ENCODE data around the gene RRP12. TPM values are rescaled to one million over a fixed set of nuclear protein-coding genes. Genes with fewer than 3 reads are reported as not detected.
"Not testable (repeated sequence)": the region's sequence is repeated elsewhere in the genome, so short reads cannot be mapped to it uniquely, and the experiment has no call there.

The RRP12 gene
- total and polyA plus RNA-seq, 2 donors: 12.3 to 14.0 TPM

DNA sequence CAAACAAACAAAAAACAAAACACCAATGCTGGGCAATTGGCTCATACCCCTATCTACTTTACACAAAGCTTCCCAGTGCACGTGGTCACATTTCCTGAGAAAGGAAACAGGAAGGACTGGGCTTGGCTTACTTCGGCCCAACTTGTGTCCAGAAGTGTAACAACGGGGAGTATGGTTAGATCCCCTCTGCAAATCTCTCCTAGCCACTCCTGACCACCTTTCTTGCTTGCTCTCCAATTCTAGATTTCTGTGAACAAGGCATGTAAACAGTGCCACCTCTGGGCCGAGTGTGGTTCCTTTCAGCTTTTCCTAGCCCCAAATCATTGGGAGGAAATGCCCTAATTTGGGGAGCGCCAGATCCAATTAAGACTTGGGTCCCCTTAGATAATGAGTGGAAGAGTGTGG lies 45.6 kb downstream of the RRP12 start:
- Histone ChIP-seq H3K36me3 (ENCODE audit: insufficient read depth) (peaks cover 2% of the 10 kb centered on the region), H3K4me1 (ENCODE audit: insufficient read depth) (no peaks in the 10 kb centered on the region), H3K27ac (ENCODE audit: low read depth) (no peak overlapping the region), H3K4me3 (ENCODE audit: low read depth, low read length) (no peak overlapping the region)
- DNase-seq (ENCODE audit: extremely low spot score): no peak
- 58% methylated on average over 5 of the region's 5 CpGs for WGBS

DNA sequence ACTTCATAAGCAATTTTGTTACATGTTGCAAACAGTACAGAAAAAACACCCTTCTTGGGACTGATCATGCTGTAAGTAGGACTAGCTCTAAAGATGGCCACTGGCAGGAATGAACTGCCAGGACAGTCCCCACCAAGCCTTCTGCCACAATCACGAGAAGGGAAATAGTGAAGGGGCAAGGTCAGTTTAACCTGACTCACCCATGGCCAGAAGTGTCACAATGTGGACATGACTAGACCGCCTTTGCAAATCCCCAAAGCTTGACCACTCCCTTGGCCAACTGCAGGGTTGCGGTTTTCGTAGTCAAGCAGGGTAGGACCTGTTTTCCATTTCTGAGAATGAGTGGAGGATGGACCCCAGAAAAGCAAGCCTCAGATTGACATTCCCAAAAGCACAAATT lies 47.2 kb downstream of the RRP12 start:
- Histone ChIP-seq H3K27ac (ENCODE audit: low read depth) (no peak overlapping the region), H3K36me3 (ENCODE audit: insufficient read depth) (peaks cover 2% of the 10 kb centered on the region), H3K4me3 (ENCODE audit: low read depth, low read length) (no peak overlapping the region), H3K4me1 (ENCODE audit: insufficient read depth) (no peaks in the 10 kb centered on the region)
- 87% methylated on average over 4 of the region's 4 CpGs for WGBS
- DNase-seq (ENCODE audit: extremely low spot score): no peak

DNA sequence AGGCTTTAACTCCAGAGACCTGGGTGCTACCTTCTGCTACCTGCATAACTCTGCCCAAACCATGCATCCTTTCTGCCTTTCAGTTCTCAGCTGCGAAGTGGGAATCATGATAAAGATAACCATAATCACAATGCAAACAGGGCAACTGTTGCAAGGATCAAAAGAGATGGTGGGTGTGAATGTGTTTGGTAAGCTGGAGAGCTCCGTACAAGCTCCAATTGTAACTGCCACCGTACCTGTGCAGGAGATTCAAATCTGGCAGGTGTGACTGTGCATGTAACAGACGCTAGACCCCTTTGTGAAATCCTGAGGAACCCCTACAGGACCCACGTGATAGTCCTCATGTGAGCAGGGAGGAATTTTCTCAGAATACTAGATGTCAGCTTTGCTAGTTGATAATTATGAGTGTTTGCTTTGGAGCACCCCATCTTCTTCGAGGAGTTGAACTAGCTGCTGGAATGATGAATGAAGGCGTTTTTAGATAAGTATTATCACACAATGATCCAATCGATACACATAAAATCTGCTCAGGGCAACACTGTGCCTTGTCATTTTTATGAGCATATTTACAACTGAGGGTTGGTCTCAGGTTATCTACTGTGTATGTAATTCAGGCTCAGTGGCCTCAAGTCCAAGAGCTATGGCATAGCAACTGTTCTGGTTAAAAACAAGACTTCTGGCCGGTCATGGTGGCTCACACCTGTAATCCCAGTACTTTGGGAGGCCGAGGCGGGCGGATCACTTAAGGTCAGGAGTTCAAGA lies 51.2 kb downstream of the RRP12 start:
- 78% methylated on average over 12 of the region's 12 CpGs for WGBS
- no peak overlapping the region for H3K27ac ChIP-seq (ENCODE audit: low read depth)
- H3K36me3 ChIP-seq (ENCODE audit: insufficient read depth): no peaks in the 10 kb centered on the region
- H3K4me3 ChIP-seq (ENCODE audit: low read depth, low read length): no peak overlapping the region
- no peak for DNase-seq (ENCODE audit: extremely low spot score)
- H3K4me1 ChIP-seq (ENCODE audit: insufficient read depth): no peaks in the 10 kb centered on the region

DNA sequence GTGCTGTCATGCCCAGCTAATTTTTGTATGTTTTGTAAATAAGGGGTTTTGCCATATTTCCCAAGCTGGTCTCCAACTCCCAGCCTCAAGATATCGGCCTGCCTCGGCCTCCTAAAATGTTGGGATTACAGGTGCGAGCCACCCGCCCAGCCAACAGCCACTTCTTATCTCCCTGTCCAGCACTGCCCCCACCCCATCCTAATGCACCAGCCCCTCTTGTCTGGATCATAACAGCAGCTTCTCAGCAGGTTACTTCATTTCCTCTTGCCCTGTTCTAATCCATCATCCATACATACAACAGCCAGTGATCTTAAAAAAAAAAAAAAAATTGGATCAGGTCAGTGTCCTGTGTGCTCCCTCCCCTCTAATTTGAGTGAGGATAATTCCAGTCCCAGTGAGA lies 53.8 kb downstream of the RRP12 start:
- Histone ChIP-seq H3K27ac (ENCODE audit: low read depth) (no peak overlapping the region), H3K4me1 (ENCODE audit: insufficient read depth) (no peaks in the 10 kb centered on the region), H3K4me3 (ENCODE audit: low read depth, low read length) (no peak overlapping the region), H3K36me3 (ENCODE audit: insufficient read depth) (no peaks in the 10 kb centered on the region)
- WGBS: 96% methylated on average over 4 of the region's 4 CpGs
- no peak for DNase-seq (ENCODE audit: extremely low spot score)

DNA sequence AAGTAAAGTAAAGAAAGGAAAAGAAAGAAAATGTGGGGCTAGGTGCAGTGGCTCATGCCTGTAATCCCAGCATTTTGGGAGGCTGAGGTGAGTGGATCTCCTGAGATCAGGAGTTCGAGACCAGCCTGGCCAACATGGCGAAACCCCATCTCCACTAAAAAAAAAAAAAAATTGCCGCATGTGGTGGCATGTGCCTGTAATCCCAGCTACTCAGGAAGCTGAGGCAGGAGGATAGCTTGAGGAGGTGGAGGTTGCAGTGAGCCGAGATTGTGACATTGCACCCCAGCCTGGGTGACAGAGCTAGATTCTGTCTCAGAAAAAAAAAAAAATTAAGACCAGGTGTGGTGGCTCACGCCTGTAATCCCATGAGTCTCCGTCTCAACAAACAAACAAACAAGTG lies 57.5 kb downstream of the RRP12 start:
- H3K36me3 ChIP-seq (ENCODE audit: insufficient read depth); H3K27ac ChIP-seq (ENCODE audit: low read depth); H3K4me3 ChIP-seq (ENCODE audit: low read depth, low read length); H3K4me1 ChIP-seq (ENCODE audit: insufficient read depth); DNase-seq (ENCODE audit: extremely low spot score): not testable (repeated sequence)
- WGBS: 84% methylated on average over 6 of the region's 6 CpGs

- H3K4me1 ChIP-seq (ENCODE audit: insufficient read depth): no peaks in the 10 kb centered on the region
- no peaks in the 10 kb centered on the region for H3K36me3 ChIP-seq (ENCODE audit: insufficient read depth)
- no peak for DNase-seq (ENCODE audit: extremely low spot score)
- no peak overlapping the region for H3K4me3 ChIP-seq (ENCODE audit: low read depth, low read length)
- H3K27ac ChIP-seq (ENCODE audit: low read depth): no peak overlapping the region
- WGBS: 76% methylated on average over 2 of the region's 2 CpGs
Observed at GRCh38 chr10:97341416-97341815, 59.7 kb downstream of the RRP12 start.

DNA sequence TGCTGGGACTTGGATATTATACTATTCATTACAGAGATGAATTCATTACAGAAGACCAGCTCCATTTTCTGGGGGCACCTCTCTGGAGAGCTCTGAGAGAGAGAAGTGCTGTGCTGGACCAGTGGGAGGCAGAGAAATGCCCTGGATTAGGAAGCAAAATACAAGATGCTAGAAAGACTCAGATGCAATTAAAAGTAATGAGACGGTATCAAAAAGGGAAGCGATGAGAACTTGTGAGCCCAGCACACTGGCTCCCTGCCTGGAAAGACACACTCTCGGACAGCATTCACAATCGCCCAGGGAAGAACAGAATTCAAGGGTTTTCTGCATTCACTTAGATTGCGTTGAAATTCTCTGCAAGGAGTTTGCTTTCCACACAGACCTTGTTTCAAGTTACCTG lies 63.1 kb downstream of the RRP12 start:
- no peak for DNase-seq (ENCODE audit: extremely low spot score)
- Histone ChIP-seq H3K4me1 (ENCODE audit: insufficient read depth) (no peaks in the 10 kb centered on the region), H3K27ac (ENCODE audit: low read depth) (no peak overlapping the region), H3K36me3 (ENCODE audit: insufficient read depth) (no peaks in the 10 kb centered on the region), H3K4me3 (ENCODE audit: low read depth, low read length) (no peak overlapping the region)
- 27% methylated on average over 5 of the region's 5 CpGs for WGBS

DNA sequence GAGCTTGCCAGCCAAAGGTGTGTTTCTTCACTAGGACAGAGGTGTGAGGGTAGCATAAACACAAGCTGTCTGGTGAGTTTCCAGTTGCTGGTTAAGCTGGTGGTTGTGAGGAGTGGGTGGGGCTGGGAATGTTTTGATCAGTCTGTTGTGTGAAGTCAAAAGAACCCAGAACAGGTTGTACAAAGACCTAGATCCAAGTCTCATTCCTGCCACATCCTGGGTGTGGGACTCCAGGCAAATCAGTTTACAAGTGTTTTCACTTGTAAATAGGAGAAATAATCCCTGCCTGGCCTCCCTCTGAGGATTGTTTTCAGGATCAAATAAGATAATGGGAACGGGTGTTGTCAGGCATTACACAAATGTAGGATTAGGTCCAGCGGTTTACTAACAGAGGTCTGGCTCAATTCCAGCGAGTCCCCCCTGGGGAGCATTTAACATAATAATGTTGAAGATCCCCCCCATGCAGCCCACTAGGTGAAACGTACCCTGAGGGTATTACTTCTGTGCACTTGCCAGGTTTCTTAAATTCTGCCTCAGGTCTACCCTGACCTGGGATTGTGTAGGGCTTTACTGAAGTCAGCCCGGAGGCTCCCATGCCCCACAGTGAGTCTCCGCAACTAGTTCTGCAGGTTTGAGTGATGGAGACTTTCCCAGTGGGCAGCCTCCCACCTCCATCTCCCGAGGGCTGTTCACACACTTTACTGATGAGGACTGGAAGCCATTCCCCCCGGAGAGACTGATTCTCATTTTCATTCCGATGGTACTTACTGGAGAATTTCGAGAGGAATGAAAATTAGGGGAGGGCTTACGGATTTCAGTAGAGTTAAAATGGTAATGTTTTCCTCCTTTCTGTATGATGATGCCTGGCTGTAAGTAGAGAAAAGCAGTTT lies 64.0 kb downstream of the RRP12 start:
- no peak for DNase-seq (ENCODE audit: extremely low spot score)
- H3K27ac ChIP-seq (ENCODE audit: low read depth): no peak overlapping the region
- WGBS: 19% methylated on average over 11 of the region's 11 CpGs
- no peak overlapping the region for H3K4me3 ChIP-seq (ENCODE audit: low read depth, low read length)
- H3K36me3 ChIP-seq (ENCODE audit: insufficient read depth): no peaks in the 10 kb centered on the region
- H3K4me1 ChIP-seq (ENCODE audit: insufficient read depth): no peaks in the 10 kb centered on the region

DNA sequence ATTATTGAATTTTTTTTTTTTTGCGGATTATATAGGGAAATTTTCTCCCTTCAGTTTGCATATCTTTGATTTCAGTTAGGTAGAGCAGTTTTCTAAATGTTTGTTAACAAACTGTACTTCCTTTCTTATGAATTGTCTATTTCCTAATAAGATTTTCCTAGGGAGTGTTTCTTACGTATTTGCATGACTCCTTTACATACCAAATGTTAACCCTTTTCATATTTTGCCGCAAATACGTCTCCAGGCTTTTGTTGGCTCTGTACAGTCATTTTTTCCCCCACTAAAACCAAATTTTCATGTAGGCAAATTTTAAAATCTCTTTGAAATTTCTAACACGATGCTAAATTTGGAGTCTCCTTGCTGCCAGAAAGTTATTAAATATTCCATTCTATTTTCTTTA lies 64.7 kb downstream of the RRP12 start:
- no peak overlapping the region for H3K27ac ChIP-seq (ENCODE audit: low read depth)
- H3K4me1 ChIP-seq (ENCODE audit: insufficient read depth): no peaks in the 10 kb centered on the region
- 32% methylated on average over 5 of the region's 5 CpGs for WGBS
- H3K4me3 ChIP-seq (ENCODE audit: low read depth, low read length): no peak overlapping the region
- no peaks in the 10 kb centered on the region for H3K36me3 ChIP-seq (ENCODE audit: insufficient read depth)
- no peak for DNase-seq (ENCODE audit: extremely low spot score)

GRCh38 chr10:97336006-97336405 lies 65.1 kb downstream of the RRP12 start:
- no peak for DNase-seq (ENCODE audit: extremely low spot score)
- no peak overlapping the region for H3K27ac ChIP-seq (ENCODE audit: low read depth)
- H3K4me3 ChIP-seq (ENCODE audit: low read depth, low read length): no peak overlapping the region
- H3K36me3 ChIP-seq (ENCODE audit: insufficient read depth): no peaks in the 10 kb centered on the region
- WGBS: 46% methylated on average over 5 of the region's 5 CpGs
- H3K4me1 ChIP-seq (ENCODE audit: insufficient read depth): no peaks in the 10 kb centered on the region

DNA sequence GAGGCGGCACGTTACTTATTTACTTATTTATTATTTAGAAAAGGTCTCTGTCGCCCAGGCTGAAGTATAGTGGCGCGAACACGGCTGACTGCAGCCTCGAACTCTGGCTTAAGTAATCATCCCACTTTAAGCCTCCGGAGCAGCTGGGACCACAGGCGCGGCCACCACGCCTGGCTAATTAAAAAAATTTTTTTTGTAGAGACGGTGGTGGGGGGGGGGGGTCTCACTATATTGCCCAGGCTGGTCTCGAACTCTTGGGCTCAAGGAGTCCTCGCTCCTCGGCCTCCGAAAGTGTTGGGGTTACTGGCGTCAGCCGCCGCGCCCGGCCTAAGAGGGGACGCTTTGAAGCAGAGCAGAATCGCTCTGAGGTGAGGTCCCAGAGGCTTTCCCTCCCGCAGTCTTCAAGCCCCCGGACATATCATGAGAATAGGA lies 65.9 kb downstream of the RRP12 start:
- WGBS: 5% methylated on average over 25 of the region's 25 CpGs
- Histone ChIP-seq H3K27ac (ENCODE audit: low read depth) (no peak overlapping the region), H3K4me1 (ENCODE audit: insufficient read depth) (no peaks in the 10 kb centered on the region)

DNA sequence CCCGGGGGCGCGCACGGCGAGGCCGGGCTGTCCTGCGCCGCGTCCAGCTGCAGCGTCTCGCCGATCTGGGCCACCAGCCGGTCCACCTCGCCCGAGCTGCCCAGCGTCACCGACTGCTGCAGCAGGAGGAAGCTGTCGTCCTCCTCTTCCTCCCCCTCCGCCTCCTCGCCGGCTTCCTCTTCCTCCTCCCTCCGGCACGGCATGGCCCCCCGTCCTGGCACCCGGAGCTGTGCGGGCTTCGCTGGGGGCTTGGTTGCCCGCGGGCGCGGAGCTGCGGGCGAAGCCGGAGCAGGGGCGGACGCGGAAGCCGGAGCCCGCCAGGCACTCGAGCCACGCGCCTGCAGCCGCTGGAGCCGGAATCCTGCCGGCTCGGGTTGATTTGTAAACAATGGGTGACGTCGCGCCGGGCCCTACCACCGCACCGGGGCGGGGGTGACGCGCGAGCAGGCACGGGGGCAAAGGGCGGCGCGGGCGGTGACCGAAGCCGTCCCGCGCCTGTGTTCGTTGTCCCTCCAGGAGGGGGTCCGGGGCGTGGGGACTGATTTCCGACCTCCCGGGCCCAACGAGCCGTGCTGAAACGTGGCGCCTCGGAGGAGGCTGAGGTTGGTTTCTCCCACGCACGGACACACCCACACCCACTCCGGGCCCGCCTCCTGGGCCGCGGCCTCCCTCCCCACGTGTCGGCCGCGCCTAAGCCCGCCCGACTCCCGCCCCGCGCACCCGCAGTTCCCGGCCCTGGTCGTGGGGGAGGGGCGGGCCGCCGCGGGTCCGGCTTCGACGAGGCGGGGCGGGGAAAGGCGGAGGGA lies 66.6 kb downstream of the RRP12 start, which contains the start of gene FRAT2:
TSS of gene FRAT2 (minus strand) at position 360 of the 806 bp plus-strand sequence. CDS start at position 203, 157 bp downstream.
- Histone ChIP-seq H3K36me3 (ENCODE audit: insufficient read depth) (no peaks in the 10 kb centered on the region), H3K27ac (ENCODE audit: low read depth) (peak within 1 kb of the TSS; percentile 92), H3K4me3 (ENCODE audit: low read depth, low read length) (peak within 1 kb of the TSS; percentile 92), H3K4me1 (ENCODE audit: insufficient read depth) (no peaks in the 10 kb centered on the region)
- under 1% methylated on average over 103 of the region's 103 CpGs for WGBS
- DNase-seq (ENCODE audit: extremely low spot score): no peak

More for the DNA sequence above, 65.9 kb downstream of the RRP12 start:
- Histone ChIP-seq H3K4me3 (ENCODE audit: low read depth, low read length) (peak overlapping the region; percentile 92), H3K36me3 (ENCODE audit: insufficient read depth) (no peaks in the 10 kb centered on the region)
- DNase-seq (ENCODE audit: extremely low spot score): no peak

- no peak for DNase-seq (ENCODE audit: extremely low spot score)
- H3K4me1 ChIP-seq (ENCODE audit: insufficient read depth): no peaks in the 10 kb centered on the region
- H3K4me3 ChIP-seq (ENCODE audit: low read depth, low read length): peak overlapping the region; percentile 92
- no peaks in the 10 kb centered on the region for H3K36me3 ChIP-seq (ENCODE audit: insufficient read depth)
- WGBS: under 1% methylated on average over 89 of the region's 89 CpGs
- peak overlapping the region; percentile 62 for H3K27ac ChIP-seq (ENCODE audit: low read depth)
Observed at GRCh38 chr10:97333601-97334369, 67.4 kb downstream of the RRP12 start.
